DMS 273 (cell line): ENCODE data around the gene CMTM3.

ENCODE experiments used
- DNase-seq: peaks from one replicate; lab custom pipeline; 2025; ENCODE audit not compliant: unreplicated experiment; lab: John Stamatoyannopoulos, UW

CMTM3 gene

DNA sequence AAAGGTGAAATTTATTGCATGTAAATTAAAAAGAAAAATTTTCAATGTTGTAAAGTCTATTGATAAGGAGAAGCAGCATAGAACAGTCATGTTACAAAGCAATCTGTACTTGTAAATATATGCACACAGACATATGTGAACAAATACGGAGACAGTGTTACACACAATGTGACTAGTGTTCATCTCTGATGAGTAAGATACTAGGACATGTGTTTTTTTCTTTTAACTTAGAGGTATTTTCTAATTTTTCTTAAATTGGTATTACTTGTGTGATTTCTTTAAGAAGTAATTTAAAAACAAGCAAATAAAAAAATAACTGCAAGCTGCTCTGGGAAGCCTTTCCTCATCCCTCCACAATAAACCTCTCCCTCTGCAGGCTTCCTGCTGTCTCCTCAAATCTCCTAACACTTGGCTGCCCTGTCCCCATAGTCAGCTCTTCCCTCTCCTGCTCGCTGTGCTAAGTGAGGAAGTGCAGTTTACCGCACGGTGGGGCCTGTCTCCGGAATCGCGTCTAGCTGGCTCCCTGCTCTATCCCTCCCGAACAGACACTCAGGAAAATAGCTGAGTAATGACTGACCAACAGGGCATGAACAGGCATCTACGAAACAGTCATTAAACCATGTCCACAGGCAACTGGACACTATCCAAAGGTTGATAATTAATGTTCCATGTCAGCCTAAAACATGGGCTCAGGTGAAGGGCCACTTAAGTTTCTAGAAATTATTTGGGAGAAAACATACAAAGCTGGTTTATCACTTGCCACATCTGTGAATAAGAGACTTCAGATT is 56.1 kb downstream of the CMTM3 start:
- DNase-seq: peak; percentile 85

GRCh38 chr16:66661210-66661560 is 56.7 kb downstream of the CMTM3 start:
- DNase-seq: peak; percentile 62

DNA sequence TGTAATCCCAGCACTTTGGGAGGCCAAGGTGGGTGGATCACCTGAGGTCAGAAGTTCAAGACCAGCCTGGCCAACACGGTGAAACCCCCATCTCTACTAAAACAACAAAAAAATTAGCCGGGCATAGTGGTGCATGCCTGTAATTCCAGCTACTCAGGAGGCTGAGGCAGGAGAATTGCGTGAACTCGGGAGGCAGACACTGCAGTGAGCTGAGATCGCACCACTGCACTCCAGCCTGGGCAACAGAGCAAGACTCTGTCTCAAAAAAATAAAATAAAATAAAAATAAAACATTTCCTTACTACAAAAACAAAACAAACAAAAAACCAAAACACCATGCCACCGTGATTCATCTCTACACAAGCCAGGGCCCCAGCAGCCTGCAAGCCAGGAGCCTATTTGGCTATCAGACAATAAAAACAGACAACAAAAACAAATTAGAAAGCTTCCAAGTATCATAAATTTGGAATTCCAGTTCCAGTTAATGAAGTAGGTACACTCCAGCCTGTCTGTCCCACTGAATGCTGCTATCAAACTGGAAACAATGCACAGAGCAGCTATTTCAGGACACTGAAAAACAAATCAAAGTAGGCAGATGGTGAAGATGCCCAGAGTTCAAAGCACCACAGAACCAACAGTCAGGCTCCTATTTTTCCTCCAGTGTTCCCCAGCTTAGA is 57.3 kb downstream of the CMTM3 start:
- DNase-seq: peak; percentile 61

DNA sequence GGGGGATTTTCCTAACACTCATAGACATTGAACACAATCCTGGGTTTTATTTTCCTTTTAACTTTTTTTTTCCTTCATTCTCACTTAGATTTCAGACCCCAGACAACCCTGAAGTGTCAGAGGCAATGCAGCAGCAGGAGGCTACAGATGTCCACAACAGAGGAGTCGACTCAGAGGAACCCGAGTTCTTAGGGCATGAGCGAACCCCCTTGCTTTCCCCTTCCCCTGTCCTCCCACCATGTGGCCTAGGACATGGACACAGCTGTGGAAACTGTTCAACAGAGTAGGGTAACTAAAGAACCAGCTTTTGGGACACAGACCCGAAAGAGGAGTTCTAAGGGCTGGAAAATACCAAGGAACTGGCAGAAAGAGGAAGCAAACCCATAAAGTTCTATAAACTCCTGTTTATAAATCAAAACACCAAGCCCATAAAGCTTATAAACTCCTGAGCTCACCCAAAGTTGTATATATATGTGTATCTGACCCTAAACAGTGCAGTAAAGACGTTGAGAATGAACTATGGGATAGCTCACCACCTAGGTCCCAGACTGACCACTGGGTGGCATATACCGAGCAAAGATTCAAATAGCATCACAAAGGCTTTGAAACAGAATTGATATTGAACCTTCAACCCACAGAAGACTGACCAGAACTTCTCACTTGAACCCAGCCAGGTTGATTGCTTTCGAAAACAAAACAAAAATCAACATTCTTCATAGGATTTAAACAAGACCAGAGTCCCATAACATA is 58.1 kb downstream of the CMTM3 start:
- DNase-seq: peak; percentile 66
